Measurements from ENCODE around the gene TCF4. TPM values are rescaled to one million over a fixed set of nuclear protein-coding genes. Genes with fewer than 3 reads are reported as not detected.

The TCF4 gene
- total and polyA plus RNA-seq, 2 donors (not counting 1 experiment from before 2014, with no cell fraction given) = 68.5 to 353 TPM

- Mint-ChIP-seq H3K4me1 (peaks cover 63% of the 10 kb centered on the region), H3K4me3 (peak overlapping the region; percentile 14), H3K27ac (peak overlapping the region; percentile 86), H3K9me3 (ENCODE audit: insufficient read depth) (no peaks in the 10 kb centered on the region), H3K27me3 (no peaks in the 10 kb centered on the region)
- H4K20me1 ChIP-seq (ENCODE audit: control insufficient read depth, insufficient read depth, low read length, poor library complexity, severe bottlenecking) = no peaks in the 10 kb centered on the region
- H3K4me3 ChIP-seq (ENCODE audit: control extremely low read depth in 1 of 5, extremely low read depth in 1 of 5, insufficient read depth in 1 of 5, low read depth in 2 of 5, low read length in 4 of 5) = no peak overlapping the region
- peaks cover 12% of the 10 kb centered on the region for H3K79me2 ChIP-seq (ENCODE audit: control insufficient read depth, insufficient read depth, low read length)
- H3K9me3 ChIP-seq (ENCODE audit: control extremely low read depth in 1 of 3, control insufficient read depth in 2 of 3, insufficient read depth in 1 of 3, low read length in 2 of 3) = no peaks in the 10 kb centered on the region
- H3K36me3 ChIP-seq (replicated peaks in 1 of 2; ENCODE audit: control extremely low read depth in 1 of 2, control insufficient read depth in 1 of 2, extremely low read depth in 1 of 2, insufficient read depth in 2 of 2, low read length in 1 of 2) = peaks cover 0 to 64% of the 10 kb centered on the region in 2 experiments
- H3K27me3 ChIP-seq (replicated peaks in 1 of 4; ENCODE audit: control extremely low read depth in 1 of 4, control insufficient read depth in 3 of 4, insufficient read depth in 4 of 4, low read length in 3 of 4) = no peaks in the 10 kb centered on the region
- intact Hi-C loops (cut with micrococcal nuclease) = loop anchor here (10.0 kb wide), 1 partner anchor 534 kb away; no protein-coding TSS in a partner anchor
- H3K27ac ChIP-seq (ENCODE audit: low read length in 2 of 2) = peak overlapping the region in 1 of 2 donors; percentile 61
- H3K9ac ChIP-seq (ENCODE audit: low read length) = no peak overlapping the region
- DNase-seq (no peak), ATAC-seq (ENCODE audit: low read depth) (no peak)
- no peak overlapping the region for H3K4me2 ChIP-seq (replicated peaks; ENCODE audit: low read depth, low read length, poor library complexity, severe bottlenecking)
- ChIA-PET POLR2A (no interaction called here), CTCF (interaction anchor here (1.6 kb wide), 1 partner anchor 28 kb away, joined by 4 read pairs; no protein-coding TSS in a partner anchor)
- H2AFZ ChIP-seq (ENCODE audit: insufficient read depth, low read depth, low read length, poor library complexity, severe bottlenecking) = no peak overlapping the region
- TF ChIP-seq EZH2 (IDR thresholded peaks at IDR 0.05; ENCODE audit: borderline replicate concordance, insufficient read depth, low read depth, low read length, poor library complexity, severe bottlenecking) = no peak
- no peak for TF ChIP-seq CTCF (IDR thresholded peaks at IDR 0.05)
- WGBS (ENCODE audit: insufficient coverage) = 72% methylated on average over 3 of the region's 5 CpGs
- H3K4me1 ChIP-seq (ENCODE audit: control insufficient read depth in 2 of 2, insufficient read depth in 2 of 2, low read length in 2 of 2) = peaks cover 18 to 30% of the 10 kb centered on the region in 2 donors
Measured at GRCh38 chr18:55240978-55241377, 347.0 kb downstream of the TCF4 start.

GRCh38 chr18:55239740-55240139 lies 348.3 kb downstream of the TCF4 start:
- Mint-ChIP-seq H3K4me3 (no peak overlapping the region), H3K4me1 (peaks cover 66% of the 10 kb centered on the region), H3K27ac (peak overlapping the region; percentile 38), H3K9me3 (ENCODE audit: insufficient read depth) (no peaks in the 10 kb centered on the region), H3K27me3 (no peaks in the 10 kb centered on the region)
- CTCF ChIA-PET = interaction anchor here (0.6 to 2.4 kb wide), 2 partner anchors 37 to 167 kb away, joined by 4 to 8 read pairs; no protein-coding TSS in a partner anchor
- Histone ChIP-seq H3K36me3 (replicated peaks in 1 of 2; ENCODE audit: control extremely low read depth in 1 of 2, control insufficient read depth in 1 of 2, extremely low read depth in 1 of 2, insufficient read depth in 2 of 2, low read length in 1 of 2) (peaks cover 1 to 58% of the 10 kb centered on the region in 2 experiments), H3K9ac (ENCODE audit: low read length) (no peak overlapping the region), H3K4me3 (ENCODE audit: control extremely low read depth in 1 of 5, extremely low read depth in 1 of 5, insufficient read depth in 1 of 5, low read depth in 2 of 5, low read length in 4 of 5) (no peak overlapping the region), H3K4me1 (ENCODE audit: control insufficient read depth in 2 of 2, insufficient read depth in 2 of 2, low read length in 2 of 2) (peaks cover 24 to 28% of the 10 kb centered on the region in 2 donors), H2AFZ (ENCODE audit: insufficient read depth, low read depth, low read length, poor library complexity, severe bottlenecking) (no peak overlapping the region), H3K9me3 (ENCODE audit: control extremely low read depth in 1 of 3, control insufficient read depth in 2 of 3, insufficient read depth in 1 of 3, low read length in 2 of 3) (no peaks in the 10 kb centered on the region), H3K27me3 (replicated peaks in 1 of 4; ENCODE audit: control extremely low read depth in 1 of 4, control insufficient read depth in 3 of 4, insufficient read depth in 4 of 4, low read length in 3 of 4) (no peaks in the 10 kb centered on the region), H3K27ac (ENCODE audit: low read length in 2 of 2) (peak overlapping the region in 1 of 2 donors; percentile 61), H4K20me1 (ENCODE audit: control insufficient read depth, insufficient read depth, low read length, poor library complexity, severe bottlenecking) (no peaks in the 10 kb centered on the region), H3K4me2 (replicated peaks; ENCODE audit: low read depth, low read length, poor library complexity, severe bottlenecking) (no peak overlapping the region), H3K79me2 (ENCODE audit: control insufficient read depth, insufficient read depth, low read length) (peaks cover 14% of the 10 kb centered on the region)
- DNase-seq = no peak
- TF ChIP-seq EZH2 (IDR thresholded peaks at IDR 0.05; ENCODE audit: borderline replicate concordance, insufficient read depth, low read depth, low read length, poor library complexity, severe bottlenecking) (no peak), CTCF (IDR thresholded peaks at IDR 0.05) (no peak)
- intact Hi-C loops (cut with micrococcal nuclease) = loop anchor here (5.0 to 10.0 kb wide), 4 partner anchors 98 to 535 kb away; partner anchors contain the start of gene TCF4
- no peak for ATAC-seq (ENCODE audit: low read depth)
- POLR2A ChIA-PET = no interaction called here

Measured in B cell (primary cell).